Tibial artery (tissue), 4 donors: ENCODE data around the gene S1PR4.

Experiments used
- DNase-seq, 2 donors: peaks; one replicate each; pipeline ENCODE4 v3.0.0-alpha.2; 2019
- H3K27ac ChIP-seq, 2 donors: fragments of 200-600 bp; sonication (generic) in 1 of 2; 1 replicate in 1 of 2; 2 replicates in 1 of 2; pipeline ENCODE4 v1.5.1; 2018 to 2019; ENCODE audit warnings: mild to moderate bottlenecking in 1 of 2
- H3K27me3 ChIP-seq, 2 donors: fragments of 200-600 bp; sonication (generic) in 1 of 2; one replicate each; pipeline versions ENCODE4 v1.5.1 to v1.6.0; 2016 to 2019
- H3K36me3 ChIP-seq, 3 donors: fragments of 200-600 bp; sonication (generic) in 2 of 3; one replicate each; pipeline ENCODE4 v1.5.1; 2016 to 2019; ENCODE audit warnings: mild to moderate bottlenecking in 2 of 3
- H3K4me1 ChIP-seq, 4 donors: fragments of 200-600 bp; sonication (generic) in 2 of 4; 1 replicate in 3 of 4; 2 replicates in 1 of 4; pipeline ENCODE4 v1.5.1; 2016 to 2019
- H3K4me3 ChIP-seq, 2 donors: fragments of 200-600 bp; sonication (generic) in 1 of 2; 1 replicate in 1 of 2; 2 replicates in 1 of 2; pipeline ENCODE4 v1.5.1; 2018 to 2019; ENCODE audit warnings: mild to moderate bottlenecking in 2 of 2
- H3K9me3 ChIP-seq, 3 donors: fragments of 200-600 bp; sonication (generic) in 1 of 3; one replicate each; pipeline ENCODE4 v1.5.1; 2016 to 2019
- CTCF ChIP-seq, 2 experiments: fragments of 200-600 bp in 1 of 2; fragments of 450-650 bp in 1 of 2; IDR thresholded peaks; one replicate each; pipeline ENCODE4 v1.5.1; 2017 to 2019; ENCODE audit warnings: antibody characterized with exemption in 2 of 2, mild to moderate bottlenecking in 1 of 2, moderate library complexity in 1 of 2
- intact Hi-C: fragments of 100-400 bp; cut with DNase I; formaldehyde crosslinking; loops from one replicate; pipeline ENCODE4 v1.15.0; 2023; ENCODE audit warnings: low total_unique reads

Gene S1PR4, protein sequence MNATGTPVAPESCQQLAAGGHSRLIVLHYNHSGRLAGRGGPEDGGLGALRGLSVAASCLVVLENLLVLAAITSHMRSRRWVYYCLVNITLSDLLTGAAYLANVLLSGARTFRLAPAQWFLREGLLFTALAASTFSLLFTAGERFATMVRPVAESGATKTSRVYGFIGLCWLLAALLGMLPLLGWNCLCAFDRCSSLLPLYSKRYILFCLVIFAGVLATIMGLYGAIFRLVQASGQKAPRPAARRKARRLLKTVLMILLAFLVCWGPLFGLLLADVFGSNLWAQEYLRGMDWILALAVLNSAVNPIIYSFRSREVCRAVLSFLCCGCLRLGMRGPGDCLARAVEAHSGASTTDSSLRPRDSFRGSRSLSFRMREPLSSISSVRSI

DNA sequence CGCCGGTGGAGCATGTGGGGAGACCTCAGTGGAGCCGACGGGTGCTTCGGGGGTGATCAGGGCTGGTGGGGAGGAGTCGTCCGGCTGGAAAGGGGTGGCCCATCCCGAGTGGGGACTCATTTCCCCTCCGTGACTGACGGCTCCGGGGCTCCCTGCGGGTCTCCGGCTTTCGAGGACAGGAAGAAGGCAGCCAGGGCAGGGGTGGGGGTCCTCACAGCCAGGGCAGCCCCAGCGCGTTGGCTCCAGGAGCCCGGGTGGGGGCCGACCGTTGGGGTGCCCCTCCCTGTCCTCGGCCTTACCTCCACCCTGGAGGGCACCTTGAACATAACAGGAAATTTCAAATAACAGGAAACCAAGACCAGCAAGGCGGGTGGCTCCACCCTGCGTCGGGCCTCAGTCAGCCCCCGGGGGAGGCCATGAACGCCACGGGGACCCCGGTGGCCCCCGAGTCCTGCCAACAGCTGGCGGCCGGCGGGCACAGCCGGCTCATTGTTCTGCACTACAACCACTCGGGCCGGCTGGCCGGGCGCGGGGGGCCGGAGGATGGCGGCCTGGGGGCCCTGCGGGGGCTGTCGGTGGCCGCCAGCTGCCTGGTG, at the start of gene S1PR4:
Gene S1PR4 (plus strand): TSS at position 393 of the 596 bp plus-strand sequence. CDS start 24 bp downstream, at position 417.
- no peaks in the 10 kb centered on the region for H3K4me1 ChIP-seq
- H3K36me3 ChIP-seq = no peaks in the 10 kb centered on the region
- DNase-seq = no peak
- intact Hi-C loops = no loop called here
- peaks cover 0 to 7% of the 10 kb centered on the region in 2 donors for H3K27me3 ChIP-seq
- H3K9me3 ChIP-seq = no peaks in the 10 kb centered on the region
- peak within 1 kb of the TSS in 1 of 2 donors; percentile 22 for H3K4me3 ChIP-seq
- no peak within 1 kb of the TSS for H3K27ac ChIP-seq
- TF ChIP-seq CTCF (IDR thresholded peaks at IDR 0.05) = no peak

DNA sequence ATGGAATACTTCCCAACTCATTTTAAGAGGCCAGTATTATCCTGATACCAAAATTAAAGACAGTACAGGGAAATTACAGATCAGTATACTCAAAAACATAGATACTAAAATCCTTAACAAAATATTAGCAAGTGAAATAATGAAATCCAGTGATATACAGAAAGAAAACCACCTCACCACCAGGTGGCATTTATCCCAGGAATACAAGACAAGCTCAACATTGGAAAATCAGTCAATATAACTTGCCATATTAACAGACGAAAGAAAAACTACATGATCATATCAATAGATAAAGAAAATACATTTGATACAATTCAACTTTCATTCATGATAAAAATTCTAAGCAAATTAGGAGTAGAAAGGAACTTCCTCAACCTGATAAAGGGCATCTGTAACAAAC, 49.5 kb upstream of the S1PR4 start:
- Histone ChIP-seq H3K4me3 (no peak overlapping the region), H3K4me1 (no peaks in the 10 kb centered on the region), H3K27ac (no peak overlapping the region), H3K9me3 (no peaks in the 10 kb centered on the region), H3K27me3 (peaks cover 0 to 6% of the 10 kb centered on the region in 2 donors), H3K36me3 (no peaks in the 10 kb centered on the region)
- peak; percentile 20 to 36 for TF ChIP-seq CTCF (IDR thresholded peaks at IDR 0.05)
- DNase-seq = no peak
- intact Hi-C loops = loop anchor here (5.0 kb wide), 1 partner anchor 33 kb away; no protein-coding TSS in a partner anchor

DNA sequence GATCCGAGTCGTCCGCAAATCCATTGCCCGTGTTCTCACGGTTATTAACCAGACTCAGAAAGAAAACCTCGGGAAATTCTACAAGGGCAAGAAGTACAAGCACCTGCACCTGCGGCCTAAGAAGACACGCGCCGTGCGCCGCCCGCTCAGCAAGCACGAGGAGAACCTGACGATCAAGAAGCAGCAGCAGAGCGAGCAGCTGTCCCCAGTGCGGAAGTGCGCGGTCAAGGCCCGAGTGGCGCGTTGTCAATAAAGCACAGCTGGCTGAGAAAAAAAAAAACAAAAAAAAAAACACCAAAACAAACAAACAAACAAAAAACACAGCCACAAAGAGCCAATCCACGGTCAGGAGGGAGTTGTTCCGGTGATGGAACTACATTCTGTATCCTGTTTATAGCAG, 47.4 kb upstream of the S1PR4 start:
- Histone ChIP-seq H3K27ac (no peak overlapping the region), H3K9me3 (no peaks in the 10 kb centered on the region), H3K27me3 (peaks cover 0 to 14% of the 10 kb centered on the region in 2 donors), H3K4me3 (no peak overlapping the region), H3K36me3 (no peaks in the 10 kb centered on the region), H3K4me1 (no peaks in the 10 kb centered on the region)
- no peak for TF ChIP-seq CTCF (IDR thresholded peaks at IDR 0.05)
- intact Hi-C loops = no loop called here
- DNase-seq = no peak

GRCh38 chr19:3132971-3133792, 45.4 kb upstream of the S1PR4 start:
- peak; percentile 35 to 66 for DNase-seq
- H3K4me1 ChIP-seq = no peaks in the 10 kb centered on the region
- H3K4me3 ChIP-seq = no peak overlapping the region
- H3K36me3 ChIP-seq = no peaks in the 10 kb centered on the region
- peaks cover 0 to 17% of the 10 kb centered on the region in 2 donors for H3K27me3 ChIP-seq
- TF ChIP-seq CTCF (IDR thresholded peaks at IDR 0.05) = no peak
- H3K9me3 ChIP-seq = no peaks in the 10 kb centered on the region
- intact Hi-C loops = no loop called here
- no peak overlapping the region for H3K27ac ChIP-seq

GRCh38 chr19:3133793-3134116, 44.8 kb upstream of the S1PR4 start:
- intact Hi-C loops = no loop called here
- TF ChIP-seq CTCF (IDR thresholded peaks at IDR 0.05) = no peak
- no peak overlapping the region for H3K27ac ChIP-seq
- H3K4me1 ChIP-seq = no peaks in the 10 kb centered on the region
- no peaks in the 10 kb centered on the region for H3K36me3 ChIP-seq
- H3K9me3 ChIP-seq = no peaks in the 10 kb centered on the region
- DNase-seq = no peak
- H3K4me3 ChIP-seq = no peak overlapping the region
- H3K27me3 ChIP-seq = peaks cover 0 to 17% of the 10 kb centered on the region in 2 donors
